Parathyroid adenoma (tissue), 2 donors: Measurements from ENCODE around the gene TMEM63B.

Source experiments
- H2AFZ ChIP-seq: fragments of 300-600 bp; sonication (generic); one replicate; pipeline ENCODE4 v1.7.0; 2017; ENCODE audit warnings: antibody characterized with exemption, mild to moderate bottlenecking
- H3K27ac ChIP-seq: fragments of 300-600 bp; sonication (generic); one replicate; pipeline ENCODE4 v1.7.0; 2017
- H3K27me3 ChIP-seq: fragments of 300-600 bp; sonication (generic); one replicate; pipeline ENCODE4 v1.7.0; 2017; ENCODE audit warnings: low read length; ENCODE audit not compliant: control insufficient read depth, insufficient read depth
- H3K36me3 ChIP-seq: fragments of 300-600 bp; sonication (generic); one replicate; pipeline ENCODE4 v1.7.0; 2017; ENCODE audit warnings: low read length; ENCODE audit not compliant: control insufficient read depth, insufficient read depth
- H3K4me1 ChIP-seq: fragments of 300-600 bp; sonication (generic); one replicate; pipeline ENCODE4 v1.7.0; 2017; ENCODE audit warnings: control low read depth
- H3K4me2 ChIP-seq: fragments of 300-600 bp; sonication (generic); one replicate; pipeline ENCODE4 v1.7.0; 2017; ENCODE audit warnings: low read length
- H3K4me3 ChIP-seq: fragments of 300-600 bp; sonication (generic); one replicate; pipeline ENCODE4 v1.7.0; 2017; ENCODE audit warnings: low read depth, low read length
- H3K79me2 ChIP-seq: fragments of 300-600 bp; sonication (generic); one replicate; pipeline ENCODE4 v1.7.0; 2017; ENCODE audit warnings: control low read depth
- H3K9ac ChIP-seq: fragments of 300-600 bp; sonication (generic); one replicate; pipeline ENCODE4 v1.7.0; 2017; ENCODE audit warnings: mild to moderate bottlenecking
- H3K9me3 ChIP-seq: fragments of 300-600 bp; sonication (generic); one replicate; pipeline ENCODE4 v1.7.0; 2017; ENCODE audit warnings: low read length; ENCODE audit not compliant: control insufficient read depth
- CTCF ChIP-seq: fragments of 300-600 bp; sonication (generic); IDR thresholded peaks from one replicate; pipeline ENCODE4 v1.7.0; 2017; ENCODE audit warnings: antibody characterized with exemption, mild to moderate bottlenecking
- donor health status: primary hyperparathyroidism.

Gene TMEM63B

GRCh38 chr6:44162876-44163625, 35.7 kb downstream of the TMEM63B start:
- TF ChIP-seq CTCF: no peak
- no peak overlapping the region for H3K4me2 ChIP-seq
- H3K27ac ChIP-seq: no peak overlapping the region
- no peaks in the 10 kb centered on the region for H3K36me3 ChIP-seq
- no peaks in the 10 kb centered on the region for H3K9me3 ChIP-seq
- H3K4me3 ChIP-seq: no peak overlapping the region
- H3K9ac ChIP-seq: no peak overlapping the region
- no peaks in the 10 kb centered on the region for H3K27me3 ChIP-seq
- H3K79me2 ChIP-seq: no peaks in the 10 kb centered on the region
- no peak overlapping the region for H2AFZ ChIP-seq
- no peaks in the 10 kb centered on the region for H3K4me1 ChIP-seq

- Histone ChIP-seq H3K27ac (no peak overlapping the region), H3K36me3 (no peaks in the 10 kb centered on the region), H3K4me2 (no peak overlapping the region), H3K9ac (no peak overlapping the region), H3K79me2 (no peaks in the 10 kb centered on the region), H3K9me3 (no peaks in the 10 kb centered on the region), H2AFZ (no peak overlapping the region), H3K4me1 (no peaks in the 10 kb centered on the region), H3K27me3 (no peaks in the 10 kb centered on the region), H3K4me3 (no peak overlapping the region)
- TF ChIP-seq CTCF: no peak
Observed at GRCh38 chr6:44166116-44166515, 38.8 kb downstream of the TMEM63B start.

GRCh38 chr6:44166591-44167184, 39.3 kb downstream of the TMEM63B start:
- Histone ChIP-seq H3K27me3 (no peaks in the 10 kb centered on the region), H3K27ac (no peak overlapping the region)
- TF ChIP-seq CTCF: no peak

GRCh38 chr6:44167567-44167966, 40.2 kb downstream of the TMEM63B start:
- Histone ChIP-seq H3K36me3 (no peaks in the 10 kb centered on the region), H3K4me2 (no peak overlapping the region), H3K79me2 (no peaks in the 10 kb centered on the region), H3K4me1 (no peaks in the 10 kb centered on the region), H3K9me3 (no peaks in the 10 kb centered on the region), H3K27ac (no peak overlapping the region), H3K4me3 (no peak overlapping the region), H3K27me3 (no peaks in the 10 kb centered on the region), H2AFZ (no peak overlapping the region), H3K9ac (no peak overlapping the region)
- no peak for TF ChIP-seq CTCF

More at GRCh38 chr6:44166591-44167184, 39.3 kb downstream of the TMEM63B start:
- Histone ChIP-seq H3K9ac (no peak overlapping the region), H2AFZ (no peak overlapping the region), H3K9me3 (no peaks in the 10 kb centered on the region), H3K4me1 (no peaks in the 10 kb centered on the region), H3K4me2 (no peak overlapping the region), H3K79me2 (no peaks in the 10 kb centered on the region), H3K4me3 (no peak overlapping the region), H3K36me3 (no peaks in the 10 kb centered on the region)

- no peak overlapping the region for H3K27ac ChIP-seq
- no peaks in the 10 kb centered on the region for H3K4me1 ChIP-seq
- H3K27me3 ChIP-seq: no peaks in the 10 kb centered on the region
- no peak overlapping the region for H2AFZ ChIP-seq
- no peaks in the 10 kb centered on the region for H3K9me3 ChIP-seq
- no peak overlapping the region for H3K9ac ChIP-seq
- TF ChIP-seq CTCF: no peak
- H3K36me3 ChIP-seq: no peaks in the 10 kb centered on the region
- H3K4me2 ChIP-seq: no peak overlapping the region
- no peaks in the 10 kb centered on the region for H3K79me2 ChIP-seq
- H3K4me3 ChIP-seq: no peak overlapping the region
Observed at GRCh38 chr6:44169154-44169553, 41.8 kb downstream of the TMEM63B start.
